Measurements from ENCODE around the gene LIG1. TPM values are rescaled to one million over a fixed set of nuclear protein-coding genes. Genes with fewer than 3 reads are reported as not detected.
A peak's percentile ranks its signal among the peaks of the same experiment; 100 is the strongest.

LIG1 gene
- total and polyA plus RNA-seq, 9 of the 15 experiments (the other 6 are each of a cell fraction or from before 2014, with no cell fraction given), result 9.6 to 114 (median 71.1) TPM

DNA sequence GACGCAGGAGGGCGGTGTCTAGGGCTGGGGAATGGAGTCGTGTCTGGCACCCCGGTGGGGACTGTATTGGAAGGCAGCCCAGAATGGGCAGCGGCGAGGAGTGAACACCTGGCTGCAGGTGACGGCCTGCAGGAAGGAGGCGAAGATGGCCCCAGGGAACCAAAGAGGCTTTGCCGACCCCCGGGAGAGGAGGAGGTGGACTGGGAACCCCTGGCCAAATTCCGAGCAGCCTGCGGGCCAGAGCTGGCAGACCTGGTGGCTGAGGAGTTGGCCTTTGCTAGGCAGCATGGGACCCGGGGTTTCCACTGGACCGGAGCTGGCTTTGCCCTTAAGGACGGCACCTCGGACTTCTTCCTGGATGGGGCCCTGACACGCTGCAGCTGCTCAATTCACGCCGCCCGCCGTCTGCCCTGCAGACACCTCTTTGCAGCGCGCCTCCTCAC is 26.2 kb upstream of the LIG1 start:
- H4K20me1 ChIP-seq (replicated peaks; ENCODE audit: control insufficient read depth, insufficient read depth, low read length), result no peaks in the 10 kb centered on the region
- TF ChIP-seq POLR2G (IDR thresholded peaks at IDR 0.05; ENCODE audit: low read depth, low read length) (peak; percentile 64), L3MBTL2 (IDR thresholded peaks at IDR 0.05) (no peak)
- CTCF ChIA-PET (ENCODE audit: low intra/inter-chr PET ratio), result no interaction called here
- H3K4me1 ChIP-seq (replicated peaks in 1 of 2; ENCODE audit: control insufficient read depth in 2 of 2, insufficient read depth in 2 of 2, low read length in 2 of 2), result peaks cover 3 to 24% of the 10 kb centered on the region in 2 experiments; a peak in 3 of 5 replicates
- H3K9ac ChIP-seq (ENCODE audit: insufficient read depth in 1 of 2, low read depth in 2 of 2, low read length in 2 of 2), result peak overlapping the region in 1 of 2 experiments; percentile 5; a peak in 2 of 4 replicates
- no peak overlapping the region for H3K27ac ChIP-seq (ENCODE audit: extremely low read depth, low read depth, low read length)
- H3K79me2 ChIP-seq (ENCODE audit: control insufficient read depth, insufficient read depth, low read length), result no peaks in the 10 kb centered on the region
- no peak for FAIRE-seq
- 71% methylated on average over 22 of the region's 23 CpGs for WGBS (ENCODE audit: insufficient coverage, low coverage, missing lambda C conversion rate)
- peak; percentile 45; the same call in 2 of the 3 replicates for ATAC-seq
- no peak overlapping the region for H3K4me2 ChIP-seq (ENCODE audit: insufficient read depth, low read length)
- H2AFZ ChIP-seq (ENCODE audit: low read depth, low read length), result no peak overlapping the region
- POLR2A ChIA-PET, result no interaction called here
- BruUV-seq (replicated peaks), result TSS peak; percentile 80
- H3K36me3 ChIP-seq (ENCODE audit: control insufficient read depth, insufficient read depth, low read length), result no peaks in the 10 kb centered on the region
- in situ Hi-C loops (cut with MboI), result no loop called here
- H3K27me3 ChIP-seq (ENCODE audit: control insufficient read depth in 2 of 2, insufficient read depth in 2 of 2, low read length in 2 of 2), result no peaks in the 10 kb centered on the region
- H3K4me3 ChIP-seq, result no peak overlapping the region
- intact Hi-C loops (cut with micrococcal nuclease), result no loop called here
- DNase-seq (ENCODE audit: extremely low read depth in 1 of 4, low spot score in 3 of 4), result no peak
- H3K9me1 ChIP-seq (ENCODE audit: control insufficient read depth, insufficient read depth, low read length), result no peaks in the 10 kb centered on the region
- H3K9me3 ChIP-seq (replicated peaks; ENCODE audit: control insufficient read depth, insufficient read depth, low read depth, low read length), result no peaks in the 10 kb centered on the region

- H3K79me2 ChIP-seq (ENCODE audit: control insufficient read depth, insufficient read depth, low read length), result no peaks in the 10 kb centered on the region
- H3K4me2 ChIP-seq (ENCODE audit: insufficient read depth, low read length), result no peak overlapping the region
- in situ Hi-C loops (cut with MboI) (no loop called here), intact Hi-C loops (cut with micrococcal nuclease) (loop anchor here (5.0 kb wide), 1 partner anchor 88 kb away; no protein-coding TSS in a partner anchor)
- H3K9ac ChIP-seq (ENCODE audit: insufficient read depth in 1 of 2, low read depth in 2 of 2, low read length in 2 of 2), result no peak overlapping the region
- ATAC-seq (no peak), FAIRE-seq (no peak), DNase-seq (ENCODE audit: extremely low read depth in 1 of 4, low spot score in 3 of 4) (no peak)
- BruUV-seq (replicated peaks), result no TSS peak
- no peaks in the 10 kb centered on the region for H3K27me3 ChIP-seq (ENCODE audit: control insufficient read depth in 2 of 2, insufficient read depth in 2 of 2, low read length in 2 of 2)
- H3K27ac ChIP-seq (ENCODE audit: extremely low read depth, low read depth, low read length), result no peak overlapping the region
- H3K9me1 ChIP-seq (ENCODE audit: control insufficient read depth, insufficient read depth, low read length), result no peaks in the 10 kb centered on the region
- ChIA-PET CTCF (ENCODE audit: low intra/inter-chr PET ratio) (no interaction called here), POLR2A (interaction anchor here (0.9 to 1.4 kb wide), 2 partner anchors 9 to 21 kb away, joined by 3 read pairs; no protein-coding TSS in a partner anchor)
- TF ChIP-seq POLR2G (IDR thresholded peaks at IDR 0.05; ENCODE audit: low read depth, low read length) (peak; percentile 49; the same call in 1 of the 2 replicates), USF1 (CRISPR knock-in tag; IDR thresholded peaks at IDR 0.05) (no peak)
- TF ChIP-seq, protein P1, sequence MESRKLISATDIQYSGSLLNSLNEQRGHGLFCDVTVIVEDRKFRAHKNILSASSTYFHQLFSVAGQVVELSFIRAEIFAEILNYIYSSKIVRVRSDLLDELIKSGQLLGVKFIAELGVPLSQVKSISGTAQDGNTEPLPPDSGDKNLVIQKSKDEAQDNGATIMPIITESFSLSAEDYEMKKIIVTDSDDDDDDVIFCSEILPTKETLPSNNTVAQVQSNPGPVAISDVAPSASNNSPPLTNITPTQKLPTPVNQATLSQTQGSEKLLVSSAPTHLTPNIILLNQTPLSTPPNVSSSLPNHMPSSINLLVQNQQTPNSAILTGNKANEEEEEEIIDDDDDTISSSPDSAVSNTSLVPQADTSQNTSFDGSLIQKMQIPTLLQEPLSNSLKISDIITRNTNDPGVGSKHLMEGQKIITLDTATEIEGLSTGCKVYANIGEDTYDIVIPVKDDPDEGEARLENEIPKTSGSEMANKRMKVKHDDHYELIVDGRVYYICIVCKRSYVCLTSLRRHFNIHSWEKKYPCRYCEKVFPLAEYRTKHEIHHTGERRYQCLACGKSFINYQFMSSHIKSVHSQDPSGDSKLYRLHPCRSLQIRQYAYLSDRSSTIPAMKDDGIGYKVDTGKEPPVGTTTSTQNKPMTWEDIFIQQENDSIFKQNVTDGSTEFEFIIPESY (CRISPR knock-in tag; IDR thresholded peaks at IDR 0.05), result peak; percentile 42; the same call in 1 of the 2 replicates
- no peaks in the 10 kb centered on the region for H4K20me1 ChIP-seq (replicated peaks; ENCODE audit: control insufficient read depth, insufficient read depth, low read length)
- WGBS (ENCODE audit: insufficient coverage, low coverage, missing lambda C conversion rate), result 88% methylated on average over 56 of the region's 95 CpGs
- H3K9me3 ChIP-seq (replicated peaks; ENCODE audit: control insufficient read depth, insufficient read depth, low read depth, low read length), result no peaks in the 10 kb centered on the region
- no peak overlapping the region for H3K4me3 ChIP-seq
- no peak overlapping the region for H2AFZ ChIP-seq (ENCODE audit: low read depth, low read length)
- H3K36me3 ChIP-seq (ENCODE audit: control insufficient read depth, insufficient read depth, low read length), result no peaks in the 10 kb centered on the region
- peaks cover 5 to 24% of the 10 kb centered on the region in 2 experiments; a peak in 3 of 5 replicates for H3K4me1 ChIP-seq (replicated peaks in 1 of 2; ENCODE audit: control insufficient read depth in 2 of 2, insufficient read depth in 2 of 2, low read length in 2 of 2)
These were observed 25.0 kb upstream of the LIG1 start for GRCh38 chr19:48194844-48195830.

Data from K562 (cell line).